Adrenal gland (tissue), 12 donors: ENCODE results near the gene INSM1. TPM values are rescaled to one million over a fixed set of nuclear protein-coding genes. Genes with fewer than 3 reads are reported as not detected.

Source experiments
- DNase-seq, 7 donors: peaks; one replicate each; pipeline ENCODE4 v3.0.0-alpha.2; 2019 to 2020
- H3K27ac ChIP-seq, 5 donors: fragments of 200-600 bp; sonication (generic) in 4 of 5; 1 replicate in 3 of 5; 2 replicates in 2 of 5; pipeline versions ENCODE4 v1.5.1 to v1.8.0; 2016 to 2020; ENCODE audit warnings: mild to moderate bottlenecking in 1 of 5
- H3K27me3 ChIP-seq: fragments of 200-600 bp; 2 replicates; pipeline ENCODE4 v1.8.0; 2021
- H3K36me3 ChIP-seq, 2 donors: fragments of 200-600 bp; replicated peaks in 1 of 2; 1 replicate in 1 of 2; 2 replicates in 1 of 2; pipeline versions ENCODE4 v1.5.1 to v1.8.0; 2018 to 2022
- H3K4me1 ChIP-seq, 2 donors: fragments of 200-600 bp; replicated peaks in 1 of 2; 1 replicate in 1 of 2; 2 replicates in 1 of 2; pipeline versions ENCODE4 v1.5.1 to v1.8.0; 2018 to 2021
- H3K4me3 ChIP-seq, 4 donors: fragments of 200-600 bp; sonication (generic) in 3 of 4; one replicate each; pipeline ENCODE4 v1.5.1; 2016 to 2018
- H3K9me3 ChIP-seq, 3 donors: fragments of 200-600 bp; sonication (generic) in 1 of 3; replicated peaks in 1 of 3; 1 replicate in 2 of 3; 2 replicates in 1 of 3; pipeline versions ENCODE4 v1.5.1 to v1.8.0; 2016 to 2021
- POLR2A ChIP-seq, 2 donors: fragments of 450-650 bp; IDR thresholded peaks; one replicate each; pipeline ENCODE4 v1.6.1; 2017; ENCODE audit warnings: antibody characterized with exemption in 2 of 2, mild to moderate bottlenecking in 2 of 2, moderate library complexity in 1 of 2
- WGBS, 4 donors: extraction: QIAGEN DNeasy Blood & Tissue Kit in 2 of 4; methylation state at CpG; one replicate each; pipeline versions ENCODE4 v1.1.5 to v1.1.7; 2013 to 2017; 5-methylcytosine and 5-hydroxymethylcytosine counted together
- intact Hi-C, 2 donors: fragments of 100-400 bp; cut with DNase I; formaldehyde crosslinking; loops; one replicate each; pipeline versions ENCODE4 v1.14.1 to v1.15.0; 2022 to 2023
- polyA plus RNA-seq, 3 donors: library from polyadenylated mRNA; stranded (reverse); fragments of 200-250 nt in 2 of 3; fragments of 350-450 nt in 1 of 3; fragmentation: Illumina TruSeq in 1 of 3; extraction: RNeasy Lipid Tissue Mini Kit (QIAGEN cat#74804) in 1 of 3; gene quantifications; one replicate each; pipeline ENCODE4 v1.2.3, GENCODE V29; 2013 to 2014
- total RNA-seq, 9 donors: library from RNA; depleted of rRNA in 4 of 9; stranded (reverse); fragments of >200 nt in 4 of 9; fragments of 120-200 nt in 1 of 9; fragmentation: NEBNext Ultra II Directional in 1 of 9; extraction: Animal tissue kit (Norgen Biotek cat#: 25700) in 1 of 9; gene quantifications; one replicate each; pipeline versions ENCODE4 v1.1.0 to v1.2.4, GENCODE V29; 2013 to 2023
- TF ChIP-seq, protein P1 (sequence below), 6 experiments: fragments of 450-650 bp in 4 of 6; fragments of 200-600 bp in 2 of 6; sonication (generic) in 1 of 6; IDR thresholded peaks; 1 replicate in 5 of 6; 2 replicates in 1 of 6; pipeline versions ENCODE4 v1.5.1 to v1.8.0; 2016 to 2021; ENCODE audit warnings: antibody characterized with exemption in 6 of 6, mild to moderate bottlenecking in 2 of 6, moderate library complexity in 1 of 6
- donor health status: healthy with polysubstance abuse.
- donor health status: Bipolar disorder and iron deficiency.
- donor health status: DM: yes; HTN: yes; CAD: no.
- donor health status: DM: no; HTN: no; CAD: no.
- donor health status: DM: no; HTN: no; CAD: no.
- donor health status: DM: yes; HTN: yes; CAD: no.

Gene INSM1
- total and polyA plus RNA-seq, 12 donors = 0.10 to 20.0 (median 7.7) TPM; not detected in 3

DNA sequence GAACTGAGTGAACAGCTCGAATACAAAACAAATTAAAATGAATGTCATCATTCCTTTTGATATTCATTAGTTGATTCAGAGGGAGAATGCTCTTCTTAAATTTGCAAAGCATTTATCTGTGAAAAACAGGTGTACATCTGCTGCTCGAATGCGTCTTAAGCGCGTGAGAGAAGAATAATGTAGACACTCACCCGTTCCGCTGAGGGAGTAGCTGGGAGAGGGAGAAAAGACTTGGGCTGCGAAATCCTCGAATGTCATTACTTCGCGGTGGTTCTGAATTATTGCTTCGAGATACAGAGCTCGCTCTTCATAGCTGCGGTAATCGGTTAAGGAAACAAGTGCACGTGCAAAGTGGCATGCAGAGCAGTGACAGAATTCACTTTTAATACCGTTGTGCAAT, 43.9 kb downstream of the INSM1 start:
- Histone ChIP-seq H3K27me3 (no peaks in the 10 kb centered on the region), H3K4me3 (no peak overlapping the region), H3K27ac (no peak overlapping the region), H3K4me1 (peaks cover 0 to 5% of the 10 kb centered on the region in 2 donors), H3K9me3 (no peaks in the 10 kb centered on the region), H3K36me3 (no peaks in the 10 kb centered on the region)
- TF ChIP-seq, protein P1, sequence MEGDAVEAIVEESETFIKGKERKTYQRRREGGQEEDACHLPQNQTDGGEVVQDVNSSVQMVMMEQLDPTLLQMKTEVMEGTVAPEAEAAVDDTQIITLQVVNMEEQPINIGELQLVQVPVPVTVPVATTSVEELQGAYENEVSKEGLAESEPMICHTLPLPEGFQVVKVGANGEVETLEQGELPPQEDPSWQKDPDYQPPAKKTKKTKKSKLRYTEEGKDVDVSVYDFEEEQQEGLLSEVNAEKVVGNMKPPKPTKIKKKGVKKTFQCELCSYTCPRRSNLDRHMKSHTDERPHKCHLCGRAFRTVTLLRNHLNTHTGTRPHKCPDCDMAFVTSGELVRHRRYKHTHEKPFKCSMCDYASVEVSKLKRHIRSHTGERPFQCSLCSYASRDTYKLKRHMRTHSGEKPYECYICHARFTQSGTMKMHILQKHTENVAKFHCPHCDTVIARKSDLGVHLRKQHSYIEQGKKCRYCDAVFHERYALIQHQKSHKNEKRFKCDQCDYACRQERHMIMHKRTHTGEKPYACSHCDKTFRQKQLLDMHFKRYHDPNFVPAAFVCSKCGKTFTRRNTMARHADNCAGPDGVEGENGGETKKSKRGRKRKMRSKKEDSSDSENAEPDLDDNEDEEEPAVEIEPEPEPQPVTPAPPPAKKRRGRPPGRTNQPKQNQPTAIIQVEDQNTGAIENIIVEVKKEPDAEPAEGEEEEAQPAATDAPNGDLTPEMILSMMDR (IDR thresholded peaks at IDR 0.05) = no peak
- no peak for TF ChIP-seq POLR2A (IDR thresholded peaks at IDR 0.05)
- intact Hi-C loops = no loop called here
- DNase-seq = no peak
- WGBS, 4 donors = 90 to 95% (median 93%) methylated on average over 17 of the region's 17 CpGs

DNA sequence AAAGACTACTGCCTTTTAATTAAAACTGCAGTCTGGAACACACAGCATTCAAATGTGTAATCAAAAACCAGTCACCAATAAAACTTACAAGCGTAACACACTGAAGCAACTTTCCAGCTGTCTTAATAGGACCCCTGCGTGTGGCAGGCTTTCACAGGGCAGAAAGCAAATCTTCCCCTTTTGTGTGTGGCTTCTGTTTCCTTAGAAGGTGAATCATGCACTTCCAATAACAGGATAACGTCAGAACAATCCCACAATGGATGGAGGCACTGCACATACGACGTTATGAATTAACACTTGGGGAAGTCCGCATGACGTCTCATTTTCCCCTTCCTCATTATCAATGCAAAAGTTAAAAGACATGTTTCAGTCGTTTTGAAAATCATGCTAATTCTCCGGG, 44.8 kb downstream of the INSM1 start:
- no peak for DNase-seq
- 79 to 85% (median 82%) methylated on average over 9 of the region's 9 CpGs for WGBS, 4 donors
- Histone ChIP-seq H3K9me3 (no peaks in the 10 kb centered on the region), H3K4me3 (no peak overlapping the region), H3K27me3 (no peaks in the 10 kb centered on the region), H3K27ac (no peak overlapping the region), H3K4me1 (peaks cover 0 to 5% of the 10 kb centered on the region in 2 donors), H3K36me3 (no peaks in the 10 kb centered on the region)
- intact Hi-C loops = no loop called here
- TF ChIP-seq, protein P1 (IDR thresholded peaks at IDR 0.05) = no peak
- TF ChIP-seq POLR2A (IDR thresholded peaks at IDR 0.05) = no peak

DNA sequence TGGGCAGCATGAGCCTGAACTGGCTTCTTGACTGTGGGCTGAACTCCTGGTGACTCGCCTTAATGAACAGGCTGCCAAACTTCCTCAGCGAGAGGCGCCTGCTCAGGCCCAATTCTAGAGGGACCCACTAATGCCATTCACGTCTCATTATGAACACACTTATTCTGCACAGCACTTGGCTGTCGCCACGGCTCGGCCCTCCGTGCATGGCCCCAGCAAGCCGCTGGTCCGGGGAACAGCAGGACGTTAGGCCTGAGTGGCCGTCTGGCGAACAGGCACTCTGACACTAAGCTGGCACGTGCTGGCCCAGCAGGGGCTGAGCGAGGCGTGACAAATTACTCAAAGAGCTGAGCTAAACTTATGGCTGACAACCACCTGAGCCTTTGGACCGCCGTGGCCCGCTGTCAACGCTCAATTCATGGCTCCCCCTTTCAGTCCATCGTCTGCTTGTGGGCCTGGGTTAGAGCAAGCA, 45.9 kb downstream of the INSM1 start:
- H3K4me3 ChIP-seq = no peak overlapping the region
- peaks cover 0 to 5% of the 10 kb centered on the region in 2 donors for H3K4me1 ChIP-seq
- no peaks in the 10 kb centered on the region for H3K9me3 ChIP-seq
- DNase-seq = no peak
- TF ChIP-seq POLR2A (IDR thresholded peaks at IDR 0.05) = no peak
- TF ChIP-seq, protein P1 (IDR thresholded peaks at IDR 0.05) = no peak
- no peak overlapping the region for H3K27ac ChIP-seq
- 93 to 95% (median 94%) methylated on average over 21 of the region's 21 CpGs for WGBS, 4 donors
- intact Hi-C loops = no loop called here
- H3K36me3 ChIP-seq = no peaks in the 10 kb centered on the region
- no peaks in the 10 kb centered on the region for H3K27me3 ChIP-seq

DNA sequence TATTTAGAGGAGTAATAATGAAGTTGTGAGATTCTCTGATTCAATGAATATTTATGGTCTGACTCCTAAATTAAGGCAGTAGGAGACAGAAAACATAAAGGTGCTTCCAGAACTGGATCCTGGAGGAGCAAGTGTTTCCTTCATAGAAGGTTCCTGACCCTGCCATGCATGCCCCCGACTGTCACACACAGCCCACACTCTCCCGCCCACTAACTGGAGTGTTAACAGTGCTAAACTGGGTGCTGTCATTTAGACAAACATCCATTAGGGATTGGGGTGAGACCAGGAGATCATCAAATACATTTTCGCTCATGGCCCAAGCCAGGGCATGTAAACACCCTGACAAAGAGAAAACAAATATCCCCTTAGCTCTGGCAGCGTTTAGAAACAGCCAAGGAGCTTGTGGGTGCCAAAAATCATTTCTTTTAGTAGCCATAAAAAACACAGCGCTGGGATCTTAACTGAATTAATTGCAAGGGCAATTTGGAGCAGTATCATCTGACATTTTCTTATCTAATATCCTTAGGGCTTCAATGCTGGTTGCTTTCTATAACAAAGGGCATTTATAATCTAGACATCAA, 46.8 kb downstream of the INSM1 start:
- no peaks in the 10 kb centered on the region for H3K36me3 ChIP-seq
- peak in 1 of 7 donors; percentile 7 for DNase-seq
- WGBS, 4 donors = 69 to 79% (median 74%) methylated on average over 5 of the region's 5 CpGs
- H3K4me3 ChIP-seq = no peak overlapping the region
- intact Hi-C loops = no loop called here
- no peaks in the 10 kb centered on the region for H3K9me3 ChIP-seq
- TF ChIP-seq, protein P1 (IDR thresholded peaks at IDR 0.05) = no peak
- no peak for TF ChIP-seq POLR2A (IDR thresholded peaks at IDR 0.05)
- H3K27ac ChIP-seq = no peak overlapping the region
- H3K4me1 ChIP-seq = peaks cover 0 to 5% of the 10 kb centered on the region in 2 donors
- H3K27me3 ChIP-seq = no peaks in the 10 kb centered on the region
